ENCODE data around the gene RAB35.

GRCh38 chr12:120121343-120121742, 4.8 kb upstream of the RAB35 start:
- TF ChIP-seq LEF1 (IDR thresholded peaks at IDR 0.05; ENCODE audit: borderline replicate concordance) (no peak), CTBP1 (IDR thresholded peaks at IDR 0.05; ENCODE audit: borderline replicate concordance) (no peak), PKNOX1 (IDR thresholded peaks at IDR 0.05) (no peak), ZNF384 (IDR thresholded peaks at IDR 0.05) (no peak)
